ENCODE data around the gene PAF1. TPM values are rescaled to one million over a fixed set of nuclear protein-coding genes. Genes with fewer than 3 reads are reported as not detected.

Gene PAF1
- total and polyA plus RNA-seq, 4 donors = 13.7 to 29.4 (median 18.9) TPM

DNA sequence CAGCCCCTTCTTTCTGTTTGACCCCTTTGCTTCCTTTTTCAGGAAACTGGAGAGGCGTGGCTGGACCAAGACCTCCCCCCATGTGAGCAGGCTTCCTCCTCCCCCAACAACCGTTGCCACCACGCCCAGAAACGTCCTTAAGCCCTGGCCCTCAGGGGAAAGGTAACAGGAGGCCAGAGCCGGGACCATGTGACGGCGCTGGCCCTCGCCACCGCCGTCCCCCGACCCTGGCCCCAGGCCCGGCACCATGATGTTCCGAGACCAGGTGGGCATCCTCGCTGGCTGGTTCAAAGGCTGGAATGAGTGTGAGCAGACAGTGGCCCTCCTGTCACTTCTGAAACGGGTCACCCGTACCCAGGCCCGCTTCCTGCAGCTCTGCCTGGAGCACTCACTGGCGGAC, 34.3 kb downstream of the PAF1 start:
- TF ChIP-seq HNF4A (conservative IDR thresholded peaks at IDR 0.05) = no peak
- TF ChIP-seq, protein P1, sequence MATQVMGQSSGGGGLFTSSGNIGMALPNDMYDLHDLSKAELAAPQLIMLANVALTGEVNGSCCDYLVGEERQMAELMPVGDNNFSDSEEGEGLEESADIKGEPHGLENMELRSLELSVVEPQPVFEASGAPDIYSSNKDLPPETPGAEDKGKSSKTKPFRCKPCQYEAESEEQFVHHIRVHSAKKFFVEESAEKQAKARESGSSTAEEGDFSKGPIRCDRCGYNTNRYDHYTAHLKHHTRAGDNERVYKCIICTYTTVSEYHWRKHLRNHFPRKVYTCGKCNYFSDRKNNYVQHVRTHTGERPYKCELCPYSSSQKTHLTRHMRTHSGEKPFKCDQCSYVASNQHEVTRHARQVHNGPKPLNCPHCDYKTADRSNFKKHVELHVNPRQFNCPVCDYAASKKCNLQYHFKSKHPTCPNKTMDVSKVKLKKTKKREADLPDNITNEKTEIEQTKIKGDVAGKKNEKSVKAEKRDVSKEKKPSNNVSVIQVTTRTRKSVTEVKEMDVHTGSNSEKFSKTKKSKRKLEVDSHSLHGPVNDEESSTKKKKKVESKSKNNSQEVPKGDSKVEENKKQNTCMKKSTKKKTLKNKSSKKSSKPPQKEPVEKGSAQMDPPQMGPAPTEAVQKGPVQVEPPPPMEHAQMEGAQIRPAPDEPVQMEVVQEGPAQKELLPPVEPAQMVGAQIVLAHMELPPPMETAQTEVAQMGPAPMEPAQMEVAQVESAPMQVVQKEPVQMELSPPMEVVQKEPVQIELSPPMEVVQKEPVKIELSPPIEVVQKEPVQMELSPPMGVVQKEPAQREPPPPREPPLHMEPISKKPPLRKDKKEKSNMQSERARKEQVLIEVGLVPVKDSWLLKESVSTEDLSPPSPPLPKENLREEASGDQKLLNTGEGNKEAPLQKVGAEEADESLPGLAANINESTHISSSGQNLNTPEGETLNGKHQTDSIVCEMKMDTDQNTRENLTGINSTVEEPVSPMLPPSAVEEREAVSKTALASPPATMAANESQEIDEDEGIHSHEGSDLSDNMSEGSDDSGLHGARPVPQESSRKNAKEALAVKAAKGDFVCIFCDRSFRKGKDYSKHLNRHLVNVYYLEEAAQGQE (IDR thresholded peaks at IDR 0.05) = no peak
- H3K27me3 ChIP-seq (ENCODE audit: control insufficient read depth in 4 of 4, insufficient read depth in 4 of 4, low read length in 3 of 4) = no peaks in the 10 kb centered on the region
- no peak for DNase-seq (ENCODE audit: low spot score)
- no peaks in the 10 kb centered on the region for H3K4me1 ChIP-seq (ENCODE audit: control insufficient read depth in 4 of 4, insufficient read depth in 4 of 4, low read length in 3 of 4)
- no peak overlapping the region for H3K9ac ChIP-seq (ENCODE audit: low read depth in 1 of 2, low read length in 2 of 2)
- H3K27ac ChIP-seq (ENCODE audit: low read depth in 1 of 2, low read length in 2 of 2) = no peak overlapping the region
- H3K36me3 ChIP-seq (ENCODE audit: control insufficient read depth in 4 of 4, insufficient read depth in 3 of 4, low read depth in 1 of 4, low read length in 3 of 4) = peaks cover 22 to 72% (median 49%) of the 10 kb centered on the region in 4 donors
- no peak overlapping the region for H3K4me3 ChIP-seq (ENCODE audit: low read depth in 1 of 3, low read length in 3 of 3)
- H3K9me3 ChIP-seq (ENCODE audit: control insufficient read depth in 4 of 4, low read length in 3 of 4) = no peaks in the 10 kb centered on the region
- 91% methylated on average over 18 of the region's 18 CpGs for WGBS

DNA sequence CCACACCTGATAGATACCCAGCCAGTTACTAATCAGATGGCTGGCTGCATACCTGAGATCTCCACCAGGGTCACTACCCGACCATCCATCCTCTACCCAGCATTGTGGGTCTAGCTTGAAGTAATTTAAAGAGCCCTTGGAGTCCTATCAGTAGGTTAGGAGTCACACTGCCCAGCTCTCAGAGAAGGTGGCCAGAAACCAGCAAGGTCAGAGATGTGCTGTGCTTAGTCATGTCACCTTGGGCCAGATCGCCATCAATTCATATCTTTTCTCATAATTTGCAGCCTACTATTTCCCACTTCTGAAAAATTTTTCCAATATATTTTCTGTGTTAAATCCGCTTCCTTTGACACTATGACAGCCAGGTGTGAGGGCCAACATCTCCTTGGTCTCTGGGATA, 34.8 kb downstream of the PAF1 start:
- H3K27ac ChIP-seq (ENCODE audit: low read depth in 1 of 2, low read length in 2 of 2) = no peak overlapping the region
- H3K9me3 ChIP-seq (ENCODE audit: control insufficient read depth in 4 of 4, low read length in 3 of 4) = no peaks in the 10 kb centered on the region
- H3K9ac ChIP-seq (ENCODE audit: low read depth in 1 of 2, low read length in 2 of 2) = no peak overlapping the region
- H3K4me3 ChIP-seq (ENCODE audit: low read depth in 1 of 3, low read length in 3 of 3) = no peak overlapping the region
- DNase-seq (ENCODE audit: low spot score) = no peak
- H3K36me3 ChIP-seq (ENCODE audit: control insufficient read depth in 4 of 4, insufficient read depth in 3 of 4, low read depth in 1 of 4, low read length in 3 of 4) = peaks cover 22 to 72% (median 51%) of the 10 kb centered on the region in 4 donors
- no peaks in the 10 kb centered on the region for H3K27me3 ChIP-seq (ENCODE audit: control insufficient read depth in 4 of 4, insufficient read depth in 4 of 4, low read length in 3 of 4)
- TF ChIP-seq, protein P2, sequence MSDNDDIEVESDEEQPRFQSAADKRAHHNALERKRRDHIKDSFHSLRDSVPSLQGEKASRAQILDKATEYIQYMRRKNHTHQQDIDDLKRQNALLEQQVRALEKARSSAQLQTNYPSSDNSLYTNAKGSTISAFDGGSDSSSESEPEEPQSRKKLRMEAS (IDR thresholded peaks at IDR 0.05) = no peak
- TF ChIP-seq SP1 (IDR thresholded peaks at IDR 0.05) (no peak), TAF1 (conservative IDR thresholded peaks at IDR 0.05) (no peak)
- TF ChIP-seq, protein P3, sequence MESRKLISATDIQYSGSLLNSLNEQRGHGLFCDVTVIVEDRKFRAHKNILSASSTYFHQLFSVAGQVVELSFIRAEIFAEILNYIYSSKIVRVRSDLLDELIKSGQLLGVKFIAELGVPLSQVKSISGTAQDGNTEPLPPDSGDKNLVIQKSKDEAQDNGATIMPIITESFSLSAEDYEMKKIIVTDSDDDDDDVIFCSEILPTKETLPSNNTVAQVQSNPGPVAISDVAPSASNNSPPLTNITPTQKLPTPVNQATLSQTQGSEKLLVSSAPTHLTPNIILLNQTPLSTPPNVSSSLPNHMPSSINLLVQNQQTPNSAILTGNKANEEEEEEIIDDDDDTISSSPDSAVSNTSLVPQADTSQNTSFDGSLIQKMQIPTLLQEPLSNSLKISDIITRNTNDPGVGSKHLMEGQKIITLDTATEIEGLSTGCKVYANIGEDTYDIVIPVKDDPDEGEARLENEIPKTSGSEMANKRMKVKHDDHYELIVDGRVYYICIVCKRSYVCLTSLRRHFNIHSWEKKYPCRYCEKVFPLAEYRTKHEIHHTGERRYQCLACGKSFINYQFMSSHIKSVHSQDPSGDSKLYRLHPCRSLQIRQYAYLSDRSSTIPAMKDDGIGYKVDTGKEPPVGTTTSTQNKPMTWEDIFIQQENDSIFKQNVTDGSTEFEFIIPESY (IDR thresholded peaks at IDR 0.05) = no peak
- 95% methylated on average over 3 of the region's 3 CpGs for WGBS
- no peaks in the 10 kb centered on the region for H3K4me1 ChIP-seq (ENCODE audit: control insufficient read depth in 4 of 4, insufficient read depth in 4 of 4, low read length in 3 of 4)

DNA sequence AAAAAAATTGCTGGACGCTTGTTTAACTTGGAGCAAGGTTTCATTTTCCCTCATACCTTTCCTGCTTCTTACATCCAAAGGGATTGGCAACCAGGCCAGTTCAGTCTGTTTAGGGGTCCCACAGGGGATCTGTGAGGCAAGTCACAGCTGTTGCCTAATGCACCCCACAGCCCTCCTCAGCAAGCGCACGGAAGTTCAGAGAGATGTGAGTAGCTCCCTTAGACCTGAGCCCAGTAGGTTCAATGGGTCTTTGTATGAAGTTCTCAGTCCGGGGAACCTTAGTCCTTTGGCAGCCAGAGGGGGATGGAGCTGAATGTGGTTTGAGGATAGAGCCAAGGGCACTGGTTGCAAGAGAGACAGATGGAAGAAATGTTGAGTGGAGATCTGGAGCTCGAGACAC, 35.7 kb downstream of the PAF1 start:
- peaks cover 22 to 66% (median 44%) of the 10 kb centered on the region in 4 donors for H3K36me3 ChIP-seq (ENCODE audit: control insufficient read depth in 4 of 4, insufficient read depth in 3 of 4, low read depth in 1 of 4, low read length in 3 of 4)
- H3K4me3 ChIP-seq (ENCODE audit: low read depth in 1 of 3, low read length in 3 of 3) = no peak overlapping the region
- TF ChIP-seq TAF1 (conservative IDR thresholded peaks at IDR 0.05) (no peak), RAD21 (IDR thresholded peaks at IDR 0.05) (no peak), SP1 (IDR thresholded peaks at IDR 0.05) (no peak), GABPA (IDR thresholded peaks at IDR 0.05 in 1 of 2, conservative IDR thresholded peaks at IDR 0.05 in 1 of 2) (no peak), FOXA2 (IDR thresholded peaks at IDR 0.05) (no peak), HNF4G (IDR thresholded peaks at IDR 0.05) (no peak), NR2F2 (IDR thresholded peaks at IDR 0.05) (no peak), YY1 (IDR thresholded peaks at IDR 0.05) (no peak)
- TF ChIP-seq, protein P1 (IDR thresholded peaks at IDR 0.05) = no peak
- TF ChIP-seq, protein P2 (IDR thresholded peaks at IDR 0.05) = no peak
- TF ChIP-seq, protein P4, sequence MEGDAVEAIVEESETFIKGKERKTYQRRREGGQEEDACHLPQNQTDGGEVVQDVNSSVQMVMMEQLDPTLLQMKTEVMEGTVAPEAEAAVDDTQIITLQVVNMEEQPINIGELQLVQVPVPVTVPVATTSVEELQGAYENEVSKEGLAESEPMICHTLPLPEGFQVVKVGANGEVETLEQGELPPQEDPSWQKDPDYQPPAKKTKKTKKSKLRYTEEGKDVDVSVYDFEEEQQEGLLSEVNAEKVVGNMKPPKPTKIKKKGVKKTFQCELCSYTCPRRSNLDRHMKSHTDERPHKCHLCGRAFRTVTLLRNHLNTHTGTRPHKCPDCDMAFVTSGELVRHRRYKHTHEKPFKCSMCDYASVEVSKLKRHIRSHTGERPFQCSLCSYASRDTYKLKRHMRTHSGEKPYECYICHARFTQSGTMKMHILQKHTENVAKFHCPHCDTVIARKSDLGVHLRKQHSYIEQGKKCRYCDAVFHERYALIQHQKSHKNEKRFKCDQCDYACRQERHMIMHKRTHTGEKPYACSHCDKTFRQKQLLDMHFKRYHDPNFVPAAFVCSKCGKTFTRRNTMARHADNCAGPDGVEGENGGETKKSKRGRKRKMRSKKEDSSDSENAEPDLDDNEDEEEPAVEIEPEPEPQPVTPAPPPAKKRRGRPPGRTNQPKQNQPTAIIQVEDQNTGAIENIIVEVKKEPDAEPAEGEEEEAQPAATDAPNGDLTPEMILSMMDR (IDR thresholded peaks at IDR 0.05; ENCODE audit: low read depth, low read length, missing input control) = no peak
- TF ChIP-seq, protein P5, sequence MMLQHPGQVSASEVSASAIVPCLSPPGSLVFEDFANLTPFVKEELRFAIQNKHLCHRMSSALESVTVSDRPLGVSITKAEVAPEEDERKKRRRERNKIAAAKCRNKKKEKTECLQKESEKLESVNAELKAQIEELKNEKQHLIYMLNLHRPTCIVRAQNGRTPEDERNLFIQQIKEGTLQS (IDR thresholded peaks at IDR 0.05) = no peak
- 97% methylated on average over 5 of the region's 5 CpGs for WGBS
- no peaks in the 10 kb centered on the region for H3K27me3 ChIP-seq (ENCODE audit: control insufficient read depth in 4 of 4, insufficient read depth in 4 of 4, low read length in 3 of 4)
- no peaks in the 10 kb centered on the region for H3K4me1 ChIP-seq (ENCODE audit: control insufficient read depth in 4 of 4, insufficient read depth in 4 of 4, low read length in 3 of 4)
- no peak overlapping the region for H3K27ac ChIP-seq (ENCODE audit: low read depth in 1 of 2, low read length in 2 of 2)
- no peak for DNase-seq (ENCODE audit: low spot score)
- no peak overlapping the region for H3K9ac ChIP-seq (ENCODE audit: low read depth in 1 of 2, low read length in 2 of 2)
- no peaks in the 10 kb centered on the region for H3K9me3 ChIP-seq (ENCODE audit: control insufficient read depth in 4 of 4, low read length in 3 of 4)

Data from liver (tissue), 9 donors.